ENCODE results near the gene KIAA0586.

DNA sequence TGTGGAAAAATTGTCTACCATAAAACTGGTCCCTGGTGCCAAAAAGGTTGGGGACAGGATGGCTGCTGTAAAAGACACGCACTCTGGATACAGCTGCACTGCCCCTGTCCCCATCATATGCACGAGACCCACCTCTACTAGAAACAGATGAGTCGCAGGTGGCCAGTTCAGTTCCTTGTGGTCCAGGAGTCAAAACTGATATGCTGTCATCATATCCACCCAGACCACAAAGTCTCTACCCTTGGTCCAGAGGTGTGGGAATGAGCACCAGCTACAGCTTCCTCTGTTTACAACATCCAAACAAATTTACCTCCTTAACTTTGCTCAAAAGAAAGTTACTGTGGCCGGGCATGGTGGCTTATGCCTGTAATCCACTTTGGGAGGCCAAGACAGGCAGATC, 166.5 kb downstream of the KIAA0586 start:
- TF ChIP-seq, protein P1, sequence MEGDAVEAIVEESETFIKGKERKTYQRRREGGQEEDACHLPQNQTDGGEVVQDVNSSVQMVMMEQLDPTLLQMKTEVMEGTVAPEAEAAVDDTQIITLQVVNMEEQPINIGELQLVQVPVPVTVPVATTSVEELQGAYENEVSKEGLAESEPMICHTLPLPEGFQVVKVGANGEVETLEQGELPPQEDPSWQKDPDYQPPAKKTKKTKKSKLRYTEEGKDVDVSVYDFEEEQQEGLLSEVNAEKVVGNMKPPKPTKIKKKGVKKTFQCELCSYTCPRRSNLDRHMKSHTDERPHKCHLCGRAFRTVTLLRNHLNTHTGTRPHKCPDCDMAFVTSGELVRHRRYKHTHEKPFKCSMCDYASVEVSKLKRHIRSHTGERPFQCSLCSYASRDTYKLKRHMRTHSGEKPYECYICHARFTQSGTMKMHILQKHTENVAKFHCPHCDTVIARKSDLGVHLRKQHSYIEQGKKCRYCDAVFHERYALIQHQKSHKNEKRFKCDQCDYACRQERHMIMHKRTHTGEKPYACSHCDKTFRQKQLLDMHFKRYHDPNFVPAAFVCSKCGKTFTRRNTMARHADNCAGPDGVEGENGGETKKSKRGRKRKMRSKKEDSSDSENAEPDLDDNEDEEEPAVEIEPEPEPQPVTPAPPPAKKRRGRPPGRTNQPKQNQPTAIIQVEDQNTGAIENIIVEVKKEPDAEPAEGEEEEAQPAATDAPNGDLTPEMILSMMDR (IDR thresholded peaks at IDR 0.05): no peak
- TF ChIP-seq POLR2AphosphoS5 (IDR thresholded peaks at IDR 0.05): no peak

All from breast epithelium (tissue), 3 donors.